GM12878 (cell line): ENCODE measurements around the gene GPR137B. TPM values are rescaled to one million over a fixed set of nuclear protein-coding genes. Genes with fewer than 3 reads are reported as not detected.

Experiments used
- BACH1 ChIP-seq: fragments of 450-650 bp; IDR thresholded peaks from 2 replicates; pipeline ENCODE4 v1.6.1; 2017; ENCODE audit warnings: mild to moderate bottlenecking, borderline replicate concordance
- BHLHE40 ChIP-seq, 2 experiments: fragments of 450-650 bp in 1 of 2; IDR thresholded peaks; 2 replicates each; pipeline ENCODE4 v1.6.1; 2011 to 2017; ENCODE audit warnings: low read depth in 2 of 2, borderline replicate concordance in 1 of 2, improper control_type of control experiment in 1 of 2, low read length in 1 of 2, mild to moderate bottlenecking in 1 of 2
- EED ChIP-seq: sonication (generic); IDR thresholded peaks from 2 replicates; pipeline ENCODE4 v1.6.1; 2016; ENCODE audit warnings: antibody characterized with exemption, low read depth
- HDGF ChIP-seq: fragments of 450-650 bp; IDR thresholded peaks from 2 replicates; pipeline ENCODE4 v1.6.1; 2016; ENCODE audit warnings: antibody characterized with exemption
- NR2F1 ChIP-seq: fragments of 450-650 bp; conservative IDR thresholded peaks from 2 replicates; pipeline ENCODE4 v1.6.1; 2017; ENCODE audit warnings: mild to moderate bottlenecking
- PRDM15 ChIP-seq: fragments of 450-650 bp; formaldehyde crosslinking; IDR thresholded peaks from 2 replicates; pipeline ENCODE4 v1.4.0; 2020; ENCODE audit warnings: mild to moderate bottlenecking, moderate library complexity
- RUNX3 ChIP-seq: IDR thresholded peaks from 2 replicates; pipeline ENCODE4 v1.6.1; 2012; ENCODE audit warnings: low read length, inconsistent platforms
- ZBTB4 ChIP-seq: fragments of 450-650 bp; formaldehyde crosslinking; IDR thresholded peaks from 2 replicates; pipeline ENCODE4 v1.4.0; 2022; ENCODE audit warnings: mild to moderate bottlenecking, moderate library complexity
- ZNF592 ChIP-seq: fragments of 450-650 bp; IDR thresholded peaks from 2 replicates; pipeline ENCODE4 v1.6.1; 2017; ENCODE audit warnings: mild to moderate bottlenecking, moderate library complexity
- polyA plus RNA-seq, 11 experiments: library from polyadenylated mRNA; depleted of rRNA in 4 of 11; unstranded in 6 of 11; stranded (reverse) in 5 of 11; fragments of >200 nt; fragmentation: Nextera tagmentation in 4 of 11; fragmentation: Illumina TruSeq in 1 of 11; extraction: Ambion mirVana in 4 of 11; extraction: Trizol in 1 of 11; gene quantifications; 1 replicate in 1 of 11; 2 replicates in 10 of 11; pipeline versions ENCODE4 v1.2.1 to v1.2.3, GENCODE V29; 2011 to 2016; ENCODE audit warnings: inconsistent platforms in 2 of 11, missing spikeins in 2 of 11, low read depth in 1 of 11
- total RNA-seq, 4 experiments: library from RNA; depleted of rRNA in 3 of 4; stranded (reverse); fragments of >200 nt in 3 of 4; fragmentation: Illumina TruSeq in 1 of 4; extraction: Trizol in 1 of 4; gene quantifications; 2 replicates each; pipeline versions ENCODE4 v1.2.1 to v1.2.3, GENCODE V29; 2013 to 2021

The GPR137B gene
- total and polyA plus RNA-seq, 10 of the 15 experiments (the other 5 are each of a cell fraction or from before 2014, with no cell fraction given), result 5.4 to 20.8 (median 12.5) TPM

GRCh38 chr1:236158072-236158471, 15.7 kb downstream of the GPR137B start (continued):
- TF ChIP-seq ZNF592 (0 out of 2 replicates have a peak, but pooled peaks have one; percentile 39), BACH1 (0 out of 2 replicates have a peak, but pooled peaks have one; percentile 24), HDGF (0 out of 2 replicates have a peak, but pooled peaks have one; percentile 18), EED (peak; percentile 40; the same call in 1 of the 2 replicates), NR2F1 (peak; percentile 74), PRDM15 (CRISPR knock-in tag) (0 out of 2 replicates have a peak, but pooled peaks have one; percentile 21), RUNX3 (peak; percentile 42), ZBTB4 (CRISPR knock-in tag) (peak; percentile 70; the same call in 1 of the 2 replicates), BHLHE40 (IDR thresholded peaks at IDR 0.05; ENCODE audit: borderline replicate concordance in 1 of 2, low read depth in 2 of 2, low read length in 1 of 2) (peak; percentile 47 to 92; a peak in 3 of 4 replicates)
